ENCODE data around the gene MMP26.

MMP26 gene

GRCh38 chr11:4704054-4704789 is at the start of gene MMP26:
MMP26 (plus strand) TSS chr11:4704784.
- DNase-seq (ENCODE audit: low spot score), result no peak

GRCh38 chr11:4658629-4659445 is 45.7 kb upstream of the MMP26 start:
- DNase-seq (ENCODE audit: low spot score), result no peak

- no peak for DNase-seq (ENCODE audit: low spot score)
Observed at GRCh38 chr11:4662876-4663275, 41.7 kb upstream of the MMP26 start.

- no peak for DNase-seq (ENCODE audit: low spot score)
Observed at GRCh38 chr11:4664183-4664582, 40.4 kb upstream of the MMP26 start.

GRCh38 chr11:4664786-4665185 is 39.8 kb upstream of the MMP26 start:
- DNase-seq (ENCODE audit: low spot score), result no peak

DNA sequence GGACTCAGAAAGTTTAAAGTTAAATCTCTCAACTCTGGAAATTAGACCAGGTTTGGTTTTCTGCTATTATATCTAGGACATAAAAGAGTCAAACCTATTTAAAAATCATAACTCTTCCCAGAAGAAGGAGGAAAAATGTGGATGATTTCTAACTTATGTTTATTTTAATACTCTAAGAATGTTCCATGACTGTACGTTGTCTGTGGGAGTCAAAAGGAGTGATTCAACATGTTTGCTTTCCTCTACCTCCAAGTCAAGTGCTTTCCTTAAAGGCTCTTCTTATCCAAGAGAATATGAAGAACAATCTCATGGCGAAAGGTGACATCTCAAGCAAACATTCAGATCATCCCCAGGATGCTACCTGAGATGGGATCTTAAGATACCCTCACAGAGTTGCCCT is 39.2 kb upstream of the MMP26 start:
- DNase-seq (ENCODE audit: low spot score), result no peak

GRCh38 chr11:4671741-4672140 is 32.8 kb upstream of the MMP26 start:
- no peak for DNase-seq (ENCODE audit: low spot score)

- no peak for DNase-seq (ENCODE audit: low spot score)
Observed at GRCh38 chr11:4672470-4672869, 32.1 kb upstream of the MMP26 start.

DNA sequence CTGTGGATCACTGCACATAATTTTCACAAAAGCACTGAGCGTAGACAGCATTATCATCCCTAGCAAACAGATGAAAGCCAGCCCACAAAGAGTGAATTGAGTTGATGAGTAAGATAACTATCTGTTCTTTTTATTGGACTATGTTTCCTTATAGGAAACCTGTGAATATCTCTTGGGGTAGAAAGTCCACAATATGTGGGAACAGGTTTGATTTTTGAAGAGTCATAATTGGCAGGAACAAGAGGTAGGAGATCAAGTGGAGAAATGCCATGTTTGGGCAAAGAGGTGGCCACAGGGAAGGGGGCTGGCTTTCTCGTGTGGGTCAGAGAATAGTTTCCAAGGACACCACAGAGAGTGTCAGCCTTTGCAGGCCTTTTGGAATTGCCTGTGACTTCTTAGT is 30.8 kb upstream of the MMP26 start:
- no peak for DNase-seq (ENCODE audit: low spot score)

DNA sequence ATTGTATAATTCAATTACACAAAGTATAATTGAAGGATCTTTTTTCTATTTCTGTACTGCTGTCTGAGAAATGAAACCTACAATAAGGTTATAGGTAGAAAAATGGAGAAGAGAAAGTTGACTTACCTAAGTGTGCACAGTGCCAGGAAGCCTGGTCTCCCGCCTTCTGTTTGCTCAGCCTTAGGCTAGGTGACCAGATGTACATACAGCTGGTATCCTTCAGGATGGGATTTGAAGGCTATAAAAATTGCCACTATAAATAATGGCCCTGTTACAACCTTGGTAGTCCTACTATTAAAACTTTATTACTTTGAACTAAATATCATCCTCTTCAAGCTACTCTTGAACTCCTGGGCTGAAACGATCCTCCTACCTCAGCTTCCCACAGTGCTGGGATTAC is 26.6 kb upstream of the MMP26 start:
- DNase-seq (ENCODE audit: low spot score), result no peak

DNA sequence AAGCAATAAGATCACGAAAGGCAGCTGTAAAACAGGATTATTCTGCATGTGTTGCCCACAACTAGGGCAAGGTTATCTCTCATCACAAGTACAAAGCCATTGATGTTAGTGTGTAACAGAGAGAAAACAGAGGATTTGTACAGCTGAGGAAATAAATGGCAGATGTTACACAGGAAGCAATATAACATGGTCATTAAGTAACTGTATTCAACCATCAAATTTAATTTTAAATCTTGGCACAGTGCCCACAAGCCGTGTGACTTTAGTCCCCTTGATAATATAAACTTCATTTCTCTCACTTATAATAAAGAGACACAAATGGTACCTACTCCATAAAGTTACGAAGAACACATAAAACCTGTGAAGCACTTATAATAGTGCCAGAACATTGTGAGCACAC is 24.2 kb upstream of the MMP26 start:
- DNase-seq (ENCODE audit: low spot score), result no peak

- DNase-seq (ENCODE audit: low spot score), result no peak
Observed at GRCh38 chr11:4682623-4683419, 21.8 kb upstream of the MMP26 start.

DNA sequence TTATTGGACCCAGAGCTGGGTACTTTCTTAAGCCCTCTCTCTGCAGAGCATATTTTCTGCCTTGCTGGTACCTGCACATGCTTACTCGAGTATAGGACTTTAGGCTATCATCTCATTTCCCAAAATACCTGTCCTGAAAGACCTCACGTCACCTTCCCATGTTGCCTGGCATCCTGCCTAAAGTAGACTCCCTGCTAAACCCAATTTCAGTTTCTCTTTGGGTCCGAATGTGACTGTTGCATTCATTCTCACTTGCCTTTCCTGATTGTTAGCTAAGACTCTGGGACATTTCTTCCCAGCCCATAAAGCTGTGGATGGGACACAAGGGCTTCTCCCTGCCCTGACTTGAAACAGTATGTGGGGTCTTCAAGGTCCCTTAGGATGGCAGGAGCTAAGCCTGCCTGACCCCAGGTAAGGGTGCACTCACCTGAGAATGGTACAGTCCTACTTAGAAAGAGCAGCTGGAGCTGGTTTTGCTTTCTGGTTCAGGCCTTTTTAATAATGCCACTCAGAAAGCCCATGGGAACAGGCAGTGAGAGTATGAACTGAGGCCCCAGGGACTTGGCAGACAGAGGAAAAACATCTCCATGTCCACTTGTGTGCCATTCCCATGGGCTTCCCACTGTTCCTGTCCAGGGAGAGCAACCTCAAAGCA is 19.8 kb upstream of the MMP26 start:
- no peak for DNase-seq (ENCODE audit: low spot score)

GRCh38 chr11:4695442-4695841 is 9.1 kb upstream of the MMP26 start:
- no peak for DNase-seq (ENCODE audit: low spot score)

GRCh38 chr11:4697585-4697984 is 7.0 kb upstream of the MMP26 start, which contains the start of gene OR51E2:
OR51E2 (minus strand) TSS chr11:4697853; CDS start chr11:4682711, 15,142 bp downstream.
- no peak for DNase-seq (ENCODE audit: low spot score)

DNA sequence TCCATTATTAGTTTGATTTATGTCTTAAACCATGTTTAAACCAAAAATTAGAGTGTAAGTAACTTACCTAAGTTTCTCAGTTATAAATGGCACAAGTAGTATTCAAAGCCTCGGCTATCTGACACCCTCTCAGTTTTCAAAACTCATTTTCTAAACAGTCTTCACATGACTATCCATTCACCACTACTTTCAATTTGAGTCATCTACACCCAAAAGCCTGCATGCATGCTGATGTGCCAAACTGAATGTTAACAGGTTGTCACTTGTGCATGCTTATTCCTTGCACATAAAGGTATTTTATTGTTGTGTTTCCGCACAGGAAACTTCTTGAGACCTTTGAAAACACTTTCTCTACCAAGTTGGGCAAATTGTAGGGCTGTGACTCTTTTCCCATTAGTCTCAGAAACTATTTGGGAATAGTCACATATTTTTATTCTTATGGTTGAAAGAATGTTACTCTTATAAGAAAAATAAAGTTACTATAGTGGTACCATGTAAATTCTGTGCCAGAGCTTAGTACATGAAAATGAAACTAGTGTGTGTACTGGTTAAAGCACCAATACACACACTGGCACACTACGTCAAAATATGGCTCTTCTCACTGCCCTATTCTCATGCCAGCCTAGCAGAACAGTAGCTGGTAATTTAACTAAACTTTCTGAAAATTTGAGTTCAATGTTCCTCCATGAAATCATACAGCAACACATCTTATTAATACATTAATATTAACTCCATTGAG is 4.7 kb upstream of the MMP26 start:
- no peak for DNase-seq (ENCODE audit: low spot score)

GRCh38 chr11:4700436-4700820 is 4.2 kb upstream of the MMP26 start:
- DNase-seq (ENCODE audit: low spot score), result no peak

DNA sequence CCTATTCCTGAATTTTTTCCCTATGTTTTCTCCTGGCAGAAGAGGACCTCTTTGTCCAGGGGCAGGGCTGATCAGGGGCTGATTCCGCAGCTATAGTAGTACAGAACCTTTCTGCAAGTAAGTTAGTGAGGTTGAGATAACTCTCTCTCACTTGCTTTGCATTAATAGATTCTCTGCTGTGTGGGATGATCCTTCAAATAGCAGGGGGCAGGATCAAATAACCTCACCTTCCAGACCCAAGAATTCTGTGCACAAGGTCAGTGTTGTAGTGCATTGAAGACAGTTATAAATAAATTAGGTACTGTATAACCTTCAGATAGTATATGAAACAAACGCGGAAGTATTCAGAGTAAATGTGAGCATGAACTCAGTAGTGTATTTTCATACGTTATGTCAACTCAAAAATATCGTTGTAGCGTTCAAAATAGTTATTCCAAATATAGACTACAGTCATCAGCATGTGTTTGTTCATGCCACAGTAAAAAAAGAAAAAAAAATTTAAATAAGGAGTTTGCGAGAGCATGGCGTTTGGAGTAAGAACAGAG is 278 bp downstream of the MMP26 start:
- no peak for DNase-seq (ENCODE audit: low spot score)

DNA sequence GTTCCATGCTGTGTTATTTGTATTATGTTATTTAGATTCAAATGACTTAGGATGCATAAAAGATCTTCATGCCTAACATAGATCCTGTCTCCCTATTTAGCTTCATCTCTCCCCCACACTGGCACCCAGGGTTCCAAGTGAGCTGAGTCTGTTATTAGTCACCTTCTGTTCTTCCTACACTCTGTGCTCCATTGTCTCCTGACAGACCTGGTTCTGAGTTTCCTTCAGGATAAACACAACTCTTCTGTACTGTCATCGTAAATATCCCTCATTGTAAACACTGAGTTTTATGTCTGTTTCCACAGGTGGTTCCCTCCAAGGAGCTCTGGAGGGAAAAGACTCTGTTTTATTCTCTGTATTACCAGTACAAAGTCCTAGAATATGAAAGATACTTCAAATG is 8.7 kb downstream of the MMP26 start:
- DNase-seq (ENCODE audit: low spot score), result no peak

DNA sequence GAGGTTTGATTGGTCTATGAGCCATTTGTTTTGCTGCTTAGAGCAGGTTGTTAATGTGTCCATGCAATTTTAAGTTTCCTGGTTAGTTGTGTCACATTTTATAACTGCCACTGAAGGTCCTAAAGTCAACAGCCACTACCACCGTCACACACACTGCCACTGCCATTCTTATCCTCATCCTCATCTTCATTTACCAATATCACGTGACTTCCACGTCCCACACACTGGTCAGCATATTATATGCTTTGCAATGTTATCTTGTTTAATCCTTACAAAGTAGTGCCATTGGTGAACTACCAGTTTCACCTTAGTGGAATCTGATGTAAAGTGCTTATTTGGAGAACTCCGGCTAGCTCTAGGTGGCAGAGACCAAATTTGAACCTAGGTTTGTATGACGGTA is 9.7 kb downstream of the MMP26 start:
- DNase-seq (ENCODE audit: low spot score), result no peak

All from kidney capillary endothelial cell (primary cell).